Activated naive CD4-positive, alpha-beta T cell treated with anti-CD3 and anti-CD28 coated beads for 36 hours (primary cell): ENCODE data around the gene ATG4B. TPM values are rescaled to one million over a fixed set of nuclear protein-coding genes. Genes with fewer than 3 reads are reported as not detected.
"Not testable (repeated sequence)": the region's sequence is repeated elsewhere in the genome, so short reads cannot be mapped to it uniquely, and the experiment has no call there.

Source experiments
- CTCF ChIA-PET: fragments of 350-600 bp; sonication (Branson Sonifier 250); formaldehyde crosslinking; loops from one replicate; lab custom pipeline; 2021; ENCODE audit warnings: antibody characterized with exemption; lab: Charles Lee
- DNase-seq: peaks from one replicate; pipeline ENCODE4 v3.0.0-alpha.2; 2020
- H3K27ac Mint-ChIP-seq: one replicate; pipeline ENCODE4 v1.8.0; 2021; ENCODE audit warnings: mild to moderate bottlenecking, mixed read lengths
- H3K27me3 Mint-ChIP-seq: one replicate; pipeline ENCODE4 v1.8.0; 2021; ENCODE audit warnings: low read depth, mixed read lengths
- H3K36me3 Mint-ChIP-seq: one replicate; pipeline ENCODE4 v1.8.0; 2021; ENCODE audit warnings: low read depth, mixed read lengths
- H3K4me1 Mint-ChIP-seq: one replicate; pipeline ENCODE4 v1.8.0; 2021; ENCODE audit warnings: low read depth, mixed read lengths
- H3K4me3 Mint-ChIP-seq: one replicate; pipeline ENCODE4 v1.8.0; 2021; ENCODE audit warnings: mild to moderate bottlenecking, moderate library complexity, mixed read lengths
- H3K9me3 Mint-ChIP-seq: one replicate; pipeline ENCODE4 v1.8.0; 2021; ENCODE audit warnings: mixed read lengths
- intact Hi-C: fragments of 100-400 bp; cut with micrococcal nuclease; formaldehyde crosslinking; loops from one replicate; pipeline ENCODE4 v1.15.1; 2023
- total RNA-seq, 2 experiments: library from RNA; stranded (reverse); gene quantifications; one replicate each; pipeline ENCODE4 v1.2.3, GENCODE V29; 2021

Gene ATG4B
- total RNA-seq, 2 experiments from 2014 or later = 71.5 to 82.5 TPM

- H3K27me3 Mint-ChIP-seq, H3K4me1 Mint-ChIP-seq, H3K4me3 Mint-ChIP-seq, H3K27ac Mint-ChIP-seq, intact Hi-C loops, H3K9me3 Mint-ChIP-seq, CTCF ChIA-PET, DNase-seq: not testable (repeated sequence)
- peaks cover 10% of the 10 kb centered on the region for H3K36me3 Mint-ChIP-seq
Measured at GRCh38 chr2:241662731-241663130, 25.2 kb downstream of the ATG4B start.

DNA sequence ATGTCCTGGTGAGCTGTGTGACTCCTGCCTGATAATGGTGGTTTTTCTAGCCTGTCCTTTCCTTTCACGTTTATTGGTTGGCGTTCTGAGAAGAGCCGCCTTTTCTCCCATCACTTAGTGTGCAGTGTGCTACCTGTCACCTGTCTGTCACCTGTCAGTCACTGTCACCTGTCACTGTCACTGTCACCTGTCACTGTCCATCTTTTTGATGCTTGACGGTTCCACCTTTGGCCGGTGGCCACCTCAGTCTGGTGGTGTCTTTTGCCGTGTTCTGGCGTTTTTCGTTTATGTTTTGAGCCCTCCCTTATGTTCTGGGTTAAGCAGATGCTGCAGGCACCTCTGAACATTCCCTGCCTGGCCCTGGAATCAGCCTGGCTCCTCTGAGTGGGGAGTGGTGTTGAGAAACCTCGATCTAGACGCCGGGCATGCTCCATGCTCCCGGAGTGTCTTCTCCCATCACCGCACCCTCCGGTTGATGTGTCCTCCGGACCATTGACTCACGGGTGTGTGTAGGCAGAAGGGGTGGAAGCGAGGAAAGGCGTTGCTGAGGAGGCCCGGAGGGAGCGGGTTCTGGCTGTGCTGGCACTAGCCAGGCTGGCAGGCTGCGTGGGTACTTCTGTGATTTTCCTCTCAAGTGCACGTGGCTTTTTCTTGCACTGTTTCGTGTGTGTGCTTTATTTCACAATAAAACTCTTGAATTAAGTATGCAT, 28.4 kb downstream of the ATG4B start:
- Mint-ChIP-seq H3K27ac (no peak overlapping the region), H3K27me3 (no peaks in the 10 kb centered on the region), H3K36me3 (peaks cover 4% of the 10 kb centered on the region), H3K4me1 (peaks cover 7% of the 10 kb centered on the region), H3K4me3 (no peak overlapping the region), H3K9me3 (no peaks in the 10 kb centered on the region)
- CTCF ChIA-PET = no interaction called here
- intact Hi-C loops = loop anchor here (1.0 kb wide), 1 partner anchor 212 kb away; no protein-coding TSS in a partner anchor
- DNase-seq = no peak

GRCh38 chr2:241666627-241667400, 29.3 kb downstream of the ATG4B start:
- H3K9me3 Mint-ChIP-seq = no peaks in the 10 kb centered on the region
- H3K4me3 Mint-ChIP-seq = no peak overlapping the region
- H3K27ac Mint-ChIP-seq = no peak overlapping the region
- H3K4me1 Mint-ChIP-seq = peaks cover 7% of the 10 kb centered on the region
- intact Hi-C loops = no loop called here
- peaks cover 3% of the 10 kb centered on the region for H3K36me3 Mint-ChIP-seq
- no peaks in the 10 kb centered on the region for H3K27me3 Mint-ChIP-seq
- DNase-seq = no peak
- CTCF ChIA-PET = no interaction called here

GRCh38 chr2:241668354-241668753, 30.9 kb downstream of the ATG4B start:
- DNase-seq = no peak
- no peaks in the 10 kb centered on the region for H3K9me3 Mint-ChIP-seq
- H3K27me3 Mint-ChIP-seq = no peaks in the 10 kb centered on the region
- H3K4me1 Mint-ChIP-seq = peaks cover 7% of the 10 kb centered on the region
- peak overlapping the region; percentile 36 for H3K27ac Mint-ChIP-seq
- CTCF ChIA-PET = no interaction called here
- no peak overlapping the region for H3K4me3 Mint-ChIP-seq
- intact Hi-C loops = no loop called here
- H3K36me3 Mint-ChIP-seq = peaks cover 3% of the 10 kb centered on the region

GRCh38 chr2:241668839-241669238, 31.3 kb downstream of the ATG4B start:
- Mint-ChIP-seq H3K27ac (no peak overlapping the region), H3K4me1 (peaks cover 7% of the 10 kb centered on the region), H3K9me3 (no peaks in the 10 kb centered on the region), H3K4me3 (no peak overlapping the region), H3K27me3 (no peaks in the 10 kb centered on the region), H3K36me3 (peaks cover 3% of the 10 kb centered on the region)
- DNase-seq = no peak
- CTCF ChIA-PET = interaction anchor here (0.6 kb wide), 1 partner anchor 528 kb away, joined by 3 read pairs; no protein-coding TSS in a partner anchor
- intact Hi-C loops = no loop called here

DNA sequence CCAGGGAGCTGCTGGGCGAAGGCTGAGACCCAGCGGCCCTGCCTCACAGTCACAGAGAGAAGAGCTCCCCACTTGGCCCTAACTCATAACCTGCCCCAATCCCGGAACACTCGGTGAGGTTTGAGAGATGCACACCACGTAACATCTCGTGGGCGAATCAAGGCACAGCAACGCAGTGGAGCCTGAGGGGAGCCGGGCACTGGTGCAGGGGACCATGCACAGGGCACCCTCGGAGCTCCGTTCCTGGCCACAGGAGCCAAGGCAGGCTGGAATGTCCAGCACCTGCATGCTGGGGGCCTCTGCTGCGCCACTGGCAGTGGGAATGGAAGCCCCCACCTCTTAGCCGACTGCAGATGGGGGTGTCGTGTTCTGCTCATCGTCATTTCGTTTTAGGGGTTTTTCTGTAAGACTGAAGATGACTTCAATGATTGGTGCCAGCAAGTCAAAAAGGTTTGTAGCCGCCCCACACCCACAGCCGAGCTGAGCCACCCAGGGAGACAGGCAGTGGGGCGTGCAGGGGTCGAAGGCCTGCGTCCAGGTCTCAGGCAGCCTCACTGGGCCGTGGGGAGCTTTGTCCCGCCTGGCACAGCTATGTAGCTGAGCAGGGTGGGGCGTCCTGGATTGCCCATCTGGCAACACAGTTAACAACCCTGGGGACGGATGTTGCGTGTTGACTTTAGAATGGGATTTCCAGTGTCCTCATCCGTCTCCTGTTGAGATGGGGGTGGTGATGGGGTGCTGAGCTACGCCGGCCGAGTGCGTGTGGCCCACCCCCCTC, 33.0 kb downstream of the ATG4B start:
- peaks cover 3% of the 10 kb centered on the region for H3K36me3 Mint-ChIP-seq
- intact Hi-C loops = no loop called here
- H3K27ac Mint-ChIP-seq = peak overlapping the region; percentile 61
- no peak for DNase-seq
- H3K4me3 Mint-ChIP-seq = no peak overlapping the region
- CTCF ChIA-PET = interaction anchor here (0.5 to 0.9 kb wide), 2 partner anchors 11 to 28 kb away, joined by 3 to 4 read pairs; no protein-coding TSS in a partner anchor
- H3K27me3 Mint-ChIP-seq = no peaks in the 10 kb centered on the region
- no peaks in the 10 kb centered on the region for H3K9me3 Mint-ChIP-seq
- peaks cover 2% of the 10 kb centered on the region for H3K4me1 Mint-ChIP-seq

- no peak for DNase-seq
- H3K36me3 Mint-ChIP-seq = peaks cover 5% of the 10 kb centered on the region
- no peaks in the 10 kb centered on the region for H3K27me3 Mint-ChIP-seq
- intact Hi-C loops = no loop called here
- no peaks in the 10 kb centered on the region for H3K4me1 Mint-ChIP-seq
- CTCF ChIA-PET = interaction anchor here (0.5 kb wide), 1 partner anchor 29 kb away, joined by 4 read pairs; no protein-coding TSS in a partner anchor
- no peak overlapping the region for H3K4me3 Mint-ChIP-seq
- no peaks in the 10 kb centered on the region for H3K9me3 Mint-ChIP-seq
- no peak overlapping the region for H3K27ac Mint-ChIP-seq
Measured at GRCh38 chr2:241671457-241672240, 34.2 kb downstream of the ATG4B start.

DNA sequence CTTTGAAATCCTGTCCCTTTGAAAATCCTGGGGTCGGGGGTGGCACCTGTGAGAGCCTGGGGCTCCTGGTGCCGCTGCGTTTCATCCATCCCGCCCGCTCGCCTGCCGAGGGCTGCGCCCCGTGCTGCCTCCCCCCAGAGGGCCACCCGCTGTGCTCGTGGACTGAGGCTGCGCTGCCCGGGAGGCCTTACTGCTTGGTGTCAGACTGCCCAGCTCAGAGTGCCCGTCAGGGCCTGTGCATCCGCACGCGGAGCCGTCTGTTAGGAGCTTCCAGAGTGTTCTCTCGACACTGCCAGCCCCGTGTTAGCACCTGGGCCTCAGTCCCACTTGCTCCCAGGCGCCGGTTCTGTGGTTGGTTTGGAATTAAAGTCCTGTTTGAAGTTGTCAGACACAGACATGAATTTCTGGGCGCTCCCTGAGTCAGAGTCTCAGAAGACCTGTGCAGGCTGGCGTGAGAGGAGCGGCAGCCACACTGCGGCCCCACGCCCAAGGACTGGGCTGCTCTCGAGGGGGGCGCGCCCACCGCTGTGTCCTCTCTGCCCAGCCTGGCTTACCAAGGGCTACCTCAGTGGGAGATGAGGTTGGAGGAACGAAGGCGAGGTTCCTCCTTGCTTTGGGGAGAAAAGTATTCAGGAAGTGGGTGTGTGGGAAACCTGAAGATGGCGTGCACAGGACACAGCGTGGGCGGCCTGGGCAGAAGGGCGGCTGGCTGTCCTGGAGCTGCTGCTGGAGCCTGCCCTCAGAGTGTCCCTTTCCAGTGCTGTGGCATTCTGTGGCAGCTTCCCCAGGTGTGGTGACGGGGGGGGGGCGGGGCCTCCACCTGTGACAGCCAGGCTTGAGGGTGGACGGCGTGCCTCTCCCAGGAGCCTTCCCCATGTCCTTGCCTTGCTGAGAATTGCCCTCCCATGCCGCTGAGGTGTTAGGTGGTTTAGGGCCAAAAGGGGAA, 35.0 kb downstream of the ATG4B start:
- intact Hi-C loops = no loop called here
- Mint-ChIP-seq H3K27me3 (no peaks in the 10 kb centered on the region), H3K4me3 (no peak overlapping the region), H3K27ac (no peak overlapping the region), H3K4me1 (no peaks in the 10 kb centered on the region), H3K36me3 (peaks cover 8% of the 10 kb centered on the region), H3K9me3 (no peaks in the 10 kb centered on the region)
- CTCF ChIA-PET = interaction anchor here (0.6 kb wide), 1 partner anchor 213 kb away, joined by 3 read pairs; no protein-coding TSS in a partner anchor
- DNase-seq = no peak

DNA sequence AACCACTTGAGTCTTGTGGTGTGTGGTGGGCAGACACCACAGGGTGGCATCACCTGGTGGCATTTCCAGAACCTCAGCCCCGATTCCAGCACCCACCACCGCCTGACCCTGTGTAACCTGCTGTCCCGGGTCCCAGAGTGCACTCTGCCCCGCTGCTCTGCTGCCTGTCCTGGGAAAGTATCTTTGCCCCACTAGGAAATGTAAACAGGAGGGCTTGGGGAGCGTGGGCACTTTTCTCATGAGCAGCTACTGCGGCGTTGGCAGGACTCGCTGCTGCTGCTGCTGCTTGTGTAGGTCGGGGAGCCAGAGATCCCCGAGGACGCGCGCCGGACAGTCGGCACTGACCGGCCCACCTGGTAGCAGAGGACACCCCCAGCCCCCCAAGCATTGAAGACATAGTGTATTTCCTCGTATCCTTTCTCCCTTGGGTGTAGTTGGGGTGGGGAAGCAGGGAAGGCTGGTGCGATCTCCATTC, 35.7 kb downstream of the ATG4B start:
- H3K4me3 Mint-ChIP-seq = no peak overlapping the region
- peaks cover 8% of the 10 kb centered on the region for H3K36me3 Mint-ChIP-seq
- intact Hi-C loops = no loop called here
- no peak overlapping the region for H3K27ac Mint-ChIP-seq
- no peak for DNase-seq
- no peaks in the 10 kb centered on the region for H3K27me3 Mint-ChIP-seq
- CTCF ChIA-PET = no interaction called here
- no peaks in the 10 kb centered on the region for H3K9me3 Mint-ChIP-seq
- H3K4me1 Mint-ChIP-seq = no peaks in the 10 kb centered on the region

DNA sequence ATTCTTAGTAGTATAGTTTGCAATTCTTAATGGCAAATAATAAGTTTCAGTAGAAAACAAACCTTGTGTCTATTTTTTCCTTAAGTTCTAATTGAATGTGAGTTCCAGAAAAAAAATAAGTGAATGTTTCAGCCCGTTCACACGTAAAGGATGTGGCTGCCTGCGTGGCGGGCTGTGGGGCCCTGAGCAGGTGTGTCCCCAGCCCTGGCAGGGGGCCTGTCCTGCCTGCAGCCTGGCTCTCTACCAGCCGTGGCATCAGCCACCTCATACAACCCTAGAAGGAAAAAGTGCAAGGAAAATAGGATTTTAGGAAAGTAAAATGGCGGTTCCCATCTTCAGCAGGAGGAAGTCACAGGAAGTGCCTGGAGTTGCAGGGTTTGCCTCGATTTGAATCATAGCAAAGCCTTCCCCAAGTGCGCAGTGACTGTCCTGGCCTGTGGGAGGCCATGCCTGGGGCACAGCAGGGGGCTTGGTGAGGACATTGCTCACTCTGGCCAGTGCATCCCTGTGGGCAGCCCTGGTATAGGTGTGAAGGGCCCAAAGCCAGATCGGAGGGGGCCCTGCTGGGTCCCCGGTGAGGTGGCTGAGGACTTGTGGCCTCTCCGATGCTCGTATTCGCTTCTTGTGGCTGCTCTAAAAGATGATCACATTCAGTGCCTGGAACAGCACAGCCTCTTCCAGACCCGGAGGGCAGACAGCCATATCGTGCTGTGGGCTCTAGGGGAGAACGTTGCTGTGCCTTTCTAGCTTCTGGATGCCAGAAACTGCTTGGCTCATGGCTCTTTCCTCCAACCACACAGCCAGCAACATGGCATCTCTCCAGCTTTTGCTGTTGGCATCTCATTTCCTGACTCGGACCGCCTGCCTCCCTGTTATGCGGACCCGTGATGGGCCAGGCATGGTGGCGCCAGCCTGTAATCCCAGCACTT, 36.6 kb downstream of the ATG4B start:
- no peak for DNase-seq
- intact Hi-C loops = no loop called here
- Mint-ChIP-seq H3K4me1 (no peaks in the 10 kb centered on the region), H3K9me3 (no peaks in the 10 kb centered on the region), H3K4me3 (no peak overlapping the region), H3K36me3 (peaks cover 11% of the 10 kb centered on the region), H3K27ac (no peak overlapping the region), H3K27me3 (no peaks in the 10 kb centered on the region)
- CTCF ChIA-PET = no interaction called here
